Mucosa of descending colon (tissue), 3 donors: Measurements from ENCODE around the gene RNF8. TPM values are rescaled to one million over a fixed set of nuclear protein-coding genes. Genes with fewer than 3 reads are reported as not detected.

Source experiments
- ATAC-seq: fragments of 200-7000 bp; cut with Tn5 transposase; one replicate; pipeline ENCODE4 v1.9.1; 2020; ENCODE audit warnings: mild to moderate bottlenecking, moderate library complexity
- DNase-seq, 3 donors: peaks; one replicate each; pipeline ENCODE4 v3.0.0-alpha.2; 2020
- H3K36me3 ChIP-seq: fragments of 200-600 bp; one replicate; pipeline ENCODE4 v1.8.0; 2021; ENCODE audit warnings: low read depth, mild to moderate bottlenecking
- H3K4me1 ChIP-seq: fragments of 200-600 bp; one replicate; pipeline ENCODE4 v1.8.0; 2021; ENCODE audit warnings: low read depth, mild to moderate bottlenecking
- H3K4me3 ChIP-seq: fragments of 200-600 bp; one replicate; pipeline ENCODE4 v1.8.0; 2021; ENCODE audit warnings: mild to moderate bottlenecking
- H3K9me3 ChIP-seq: fragments of 200-600 bp; one replicate; pipeline ENCODE4 v1.8.0; 2021; ENCODE audit warnings: mild to moderate bottlenecking
- intact Hi-C, 2 donors: fragments of 100-400 bp; cut with DNase I in 1 of 2; cut with micrococcal nuclease in 1 of 2; formaldehyde crosslinking; loops; one replicate each; pipeline versions ENCODE4 v1.11.0 to v1.11.1; 2022; cut with DNase I, micrococcal nuclease
- total RNA-seq, 3 donors: library from RNA; stranded (reverse); fragmentation: NEBNext Ultra II Directional in 2 of 3; extraction: Animal tissue kit (Norgen Biotek cat#: 25700) in 2 of 3; gene quantifications; one replicate each; pipeline versions ENCODE4 v1.2.1 to v1.2.4, GENCODE V29; 2021 to 2023
- TF ChIP-seq, protein P1 (sequence below): fragments of 200-600 bp; IDR thresholded peaks from one replicate; pipeline ENCODE4 v1.8.0; 2022; ENCODE audit warnings: antibody characterized with exemption, mild to moderate bottlenecking
- donor health status: DM: no; HTN: no; CAD: no; lungs with moderate emphysema.
- donor health status: DM: no; HTN: no; CAD: no.
- donor health status: DM: no; HTN: yes; CAD: no.

RNF8 gene
- total RNA-seq, 3 donors from 2014 or later = 11.2 to 16.3 (median 11.4) TPM

DNA sequence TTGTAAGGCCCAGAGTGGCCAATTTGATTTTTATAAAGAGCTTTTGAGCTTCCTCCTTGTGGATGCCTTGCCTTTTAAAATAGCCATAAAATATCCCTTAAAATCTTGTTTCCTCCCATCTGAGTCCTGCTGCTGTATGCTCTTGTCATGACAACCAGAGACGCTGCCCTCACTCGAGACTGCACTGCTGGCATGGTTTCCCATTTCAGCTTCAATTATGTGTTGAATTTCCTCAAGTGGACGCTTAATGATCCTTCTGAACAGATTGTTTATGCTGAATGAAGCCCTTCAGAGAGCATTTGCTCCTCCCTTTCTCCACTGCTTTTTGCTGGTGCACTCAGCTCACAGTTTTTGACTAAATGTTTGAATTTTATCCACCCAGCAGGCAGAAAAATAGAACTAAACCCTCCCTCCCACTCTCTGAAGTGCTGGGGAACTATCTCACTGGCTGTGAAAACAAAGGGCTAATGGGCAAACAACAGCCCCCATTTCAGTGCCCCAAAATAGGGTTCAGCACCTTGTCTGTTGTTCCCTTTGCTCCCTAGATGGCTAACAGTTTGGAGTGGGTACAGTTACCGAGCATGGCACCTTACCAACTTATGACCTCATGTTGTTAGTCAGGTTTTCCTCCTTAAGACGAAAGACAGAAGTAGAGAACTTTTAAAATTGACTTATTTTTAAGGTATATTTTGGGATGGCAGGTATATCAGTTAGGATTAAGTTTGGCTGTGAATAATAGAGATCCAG is 45.5 kb upstream of the RNF8 start:
- DNase-seq (no peak), ATAC-seq (no peak)
- H3K4me3 ChIP-seq = no peak overlapping the region
- TF ChIP-seq, protein P1, sequence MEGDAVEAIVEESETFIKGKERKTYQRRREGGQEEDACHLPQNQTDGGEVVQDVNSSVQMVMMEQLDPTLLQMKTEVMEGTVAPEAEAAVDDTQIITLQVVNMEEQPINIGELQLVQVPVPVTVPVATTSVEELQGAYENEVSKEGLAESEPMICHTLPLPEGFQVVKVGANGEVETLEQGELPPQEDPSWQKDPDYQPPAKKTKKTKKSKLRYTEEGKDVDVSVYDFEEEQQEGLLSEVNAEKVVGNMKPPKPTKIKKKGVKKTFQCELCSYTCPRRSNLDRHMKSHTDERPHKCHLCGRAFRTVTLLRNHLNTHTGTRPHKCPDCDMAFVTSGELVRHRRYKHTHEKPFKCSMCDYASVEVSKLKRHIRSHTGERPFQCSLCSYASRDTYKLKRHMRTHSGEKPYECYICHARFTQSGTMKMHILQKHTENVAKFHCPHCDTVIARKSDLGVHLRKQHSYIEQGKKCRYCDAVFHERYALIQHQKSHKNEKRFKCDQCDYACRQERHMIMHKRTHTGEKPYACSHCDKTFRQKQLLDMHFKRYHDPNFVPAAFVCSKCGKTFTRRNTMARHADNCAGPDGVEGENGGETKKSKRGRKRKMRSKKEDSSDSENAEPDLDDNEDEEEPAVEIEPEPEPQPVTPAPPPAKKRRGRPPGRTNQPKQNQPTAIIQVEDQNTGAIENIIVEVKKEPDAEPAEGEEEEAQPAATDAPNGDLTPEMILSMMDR = no peak
- intact Hi-C loops = no loop called here
- H3K4me1 ChIP-seq = no peaks in the 10 kb centered on the region
- peaks cover 3% of the 10 kb centered on the region for H3K36me3 ChIP-seq
- no peaks in the 10 kb centered on the region for H3K9me3 ChIP-seq

DNA sequence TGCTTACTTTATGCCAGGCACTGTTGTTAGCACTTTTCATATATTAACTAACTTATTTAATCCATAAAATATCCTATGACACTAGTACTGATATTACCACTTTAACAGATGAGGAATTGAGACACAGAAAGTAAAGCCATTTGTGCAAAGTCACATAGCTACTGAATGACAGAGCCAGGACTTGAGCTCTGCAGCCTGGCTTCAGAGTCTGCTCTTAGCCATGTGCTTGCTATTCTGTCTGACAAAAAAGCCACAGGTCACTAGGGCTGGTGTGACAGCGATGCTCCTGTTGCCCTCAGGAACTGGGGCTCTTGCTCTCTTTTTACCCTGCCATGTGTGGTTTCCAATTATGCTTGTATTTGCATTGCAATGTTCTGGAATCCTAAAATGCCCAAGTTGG is 44.7 kb upstream of the RNF8 start:
- Histone ChIP-seq H3K9me3 (no peaks in the 10 kb centered on the region), H3K4me1 (no peaks in the 10 kb centered on the region), H3K36me3 (peaks cover 6% of the 10 kb centered on the region), H3K4me3 (no peak overlapping the region)
- intact Hi-C loops = no loop called here
- DNase-seq (no peak), ATAC-seq (no peak)
- TF ChIP-seq, protein P1 = no peak

DNA sequence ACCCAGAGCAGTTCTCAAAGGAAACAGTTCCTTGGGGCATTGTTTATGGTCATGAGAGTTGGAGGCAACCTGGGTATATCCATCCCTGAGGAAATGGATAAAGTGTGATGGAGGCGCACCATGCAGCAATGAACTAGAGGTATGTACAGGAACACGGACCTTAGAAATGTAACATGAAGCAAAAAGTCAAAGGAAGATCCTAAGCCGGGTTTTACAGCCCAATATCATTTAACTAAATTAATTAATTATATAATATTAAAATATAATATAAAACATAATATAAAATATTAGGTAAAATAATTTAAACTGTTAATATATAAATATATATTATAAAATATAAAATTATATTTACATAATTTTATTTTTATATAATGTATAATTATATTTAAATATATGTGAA is 44.1 kb upstream of the RNF8 start:
- no peak for ATAC-seq
- no peaks in the 10 kb centered on the region for H3K9me3 ChIP-seq
- intact Hi-C loops = no loop called here

DNA sequence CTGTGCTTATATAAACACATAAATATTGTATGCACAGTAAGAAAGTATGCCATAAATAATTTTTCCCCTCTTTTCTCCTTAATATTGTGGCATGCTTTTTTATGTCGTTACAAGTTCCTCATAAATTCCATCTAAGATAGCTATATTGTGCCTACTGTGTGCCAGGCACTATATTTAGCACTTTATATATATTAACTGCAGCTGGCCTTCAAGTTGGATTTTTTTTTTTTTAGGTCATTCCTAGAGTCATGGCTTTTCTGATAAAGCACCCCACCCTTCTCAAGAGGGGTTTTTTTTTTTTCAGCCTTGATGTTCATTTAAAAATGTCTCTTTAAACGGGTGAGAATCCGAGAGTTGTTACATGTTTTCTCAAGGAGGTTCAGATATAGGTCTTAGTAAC is 42.8 kb upstream of the RNF8 start:
- DNase-seq (no peak), ATAC-seq (no peak)
- Histone ChIP-seq H3K4me3 (no peak overlapping the region), H3K36me3 (peaks cover 6% of the 10 kb centered on the region), H3K9me3 (no peaks in the 10 kb centered on the region), H3K4me1 (no peaks in the 10 kb centered on the region)
- intact Hi-C loops = no loop called here
- TF ChIP-seq, protein P1 = no peak

More for the DNA sequence above, 44.1 kb upstream of the RNF8 start:
- DNase-seq = no peak
- TF ChIP-seq, protein P1 = no peak
- H3K36me3 ChIP-seq = peaks cover 6% of the 10 kb centered on the region
- H3K4me1 ChIP-seq = no peaks in the 10 kb centered on the region
- no peak overlapping the region for H3K4me3 ChIP-seq

DNA sequence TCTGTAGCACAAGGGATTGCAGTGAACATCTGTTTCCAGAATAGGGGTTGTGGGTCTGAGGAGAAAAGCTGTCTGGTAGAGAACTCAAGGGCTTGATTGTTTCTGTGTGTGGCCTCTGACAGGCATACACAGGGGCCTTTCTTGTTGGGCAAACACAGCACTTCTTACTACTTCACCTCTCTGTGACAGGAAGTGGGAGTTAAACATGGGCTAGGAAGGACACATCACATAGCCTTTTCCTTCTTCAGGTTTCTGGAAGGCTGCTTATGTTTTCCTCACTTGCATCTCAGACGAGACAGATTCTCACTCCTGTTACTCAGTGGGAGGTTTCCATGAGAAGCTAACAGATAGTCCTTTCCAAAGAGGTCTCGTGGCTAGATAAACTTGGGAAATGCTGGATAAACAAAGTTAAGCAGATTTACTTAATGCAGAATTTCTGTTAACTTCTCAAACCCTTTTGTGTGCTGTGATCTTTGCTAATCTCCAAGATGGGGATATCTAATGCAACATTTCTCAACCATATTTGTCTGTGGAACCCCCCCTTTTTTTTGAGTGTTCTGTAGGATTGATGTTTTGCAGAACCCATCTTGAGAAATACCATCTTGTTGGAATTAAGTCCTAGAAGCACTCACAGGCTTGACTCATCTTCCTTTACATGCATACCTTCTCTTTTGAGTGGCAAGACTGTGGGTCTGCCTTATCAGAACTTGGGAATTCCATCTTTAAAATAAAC is 41.9 kb upstream of the RNF8 start:
- Histone ChIP-seq H3K36me3 (peaks cover 6% of the 10 kb centered on the region), H3K9me3 (no peaks in the 10 kb centered on the region), H3K4me1 (no peaks in the 10 kb centered on the region), H3K4me3 (no peak overlapping the region)
- ATAC-seq = no peak
- TF ChIP-seq, protein P1 = no peak
- DNase-seq = no peak
- intact Hi-C loops = no loop called here
